ENCODE data around the gene RDH12. TPM values are rescaled to one million over a fixed set of nuclear protein-coding genes. Genes with fewer than 3 reads are reported as not detected.
A peak's percentile ranks its signal among the peaks of the same experiment; 100 is the strongest.

Gene RDH12
- total RNA-seq, 1 donor from 2014 or later, result not detected

DNA sequence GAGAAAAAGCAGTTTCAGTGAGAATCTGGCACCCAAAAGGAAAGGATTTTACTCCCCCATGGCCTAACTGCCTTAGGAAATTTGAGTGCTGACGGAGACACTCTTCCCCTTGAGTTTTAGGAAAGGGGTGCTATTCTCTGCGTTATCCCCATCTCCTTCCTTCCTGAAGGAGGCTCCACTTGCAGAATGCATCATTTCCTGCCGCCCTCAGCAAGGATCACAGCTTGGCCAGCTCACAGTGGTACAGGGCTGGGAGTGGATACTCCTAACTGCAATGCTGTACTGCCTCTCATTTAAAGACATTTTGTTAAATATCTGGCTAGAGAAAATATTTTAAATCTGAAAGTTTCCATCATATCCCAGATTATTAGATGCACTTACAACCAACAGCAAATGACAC, 33.0 kb downstream of the RDH12 start:
- H3K4me1 Mint-ChIP-seq (ENCODE audit: low read depth), result peaks cover 14% of the 10 kb centered on the region
- no peaks in the 10 kb centered on the region for H3K9me3 Mint-ChIP-seq (ENCODE audit: low read depth)
- H3K27ac Mint-ChIP-seq (ENCODE audit: unreplicated experiment), result no peak overlapping the region
- DNase-seq (ENCODE audit: low spot score), result no peak
- TF ChIP-seq, protein P1, sequence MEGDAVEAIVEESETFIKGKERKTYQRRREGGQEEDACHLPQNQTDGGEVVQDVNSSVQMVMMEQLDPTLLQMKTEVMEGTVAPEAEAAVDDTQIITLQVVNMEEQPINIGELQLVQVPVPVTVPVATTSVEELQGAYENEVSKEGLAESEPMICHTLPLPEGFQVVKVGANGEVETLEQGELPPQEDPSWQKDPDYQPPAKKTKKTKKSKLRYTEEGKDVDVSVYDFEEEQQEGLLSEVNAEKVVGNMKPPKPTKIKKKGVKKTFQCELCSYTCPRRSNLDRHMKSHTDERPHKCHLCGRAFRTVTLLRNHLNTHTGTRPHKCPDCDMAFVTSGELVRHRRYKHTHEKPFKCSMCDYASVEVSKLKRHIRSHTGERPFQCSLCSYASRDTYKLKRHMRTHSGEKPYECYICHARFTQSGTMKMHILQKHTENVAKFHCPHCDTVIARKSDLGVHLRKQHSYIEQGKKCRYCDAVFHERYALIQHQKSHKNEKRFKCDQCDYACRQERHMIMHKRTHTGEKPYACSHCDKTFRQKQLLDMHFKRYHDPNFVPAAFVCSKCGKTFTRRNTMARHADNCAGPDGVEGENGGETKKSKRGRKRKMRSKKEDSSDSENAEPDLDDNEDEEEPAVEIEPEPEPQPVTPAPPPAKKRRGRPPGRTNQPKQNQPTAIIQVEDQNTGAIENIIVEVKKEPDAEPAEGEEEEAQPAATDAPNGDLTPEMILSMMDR (IDR thresholded peaks at IDR 0.05), result peak; percentile 11
- peaks cover 3% of the 10 kb centered on the region for H3K27me3 Mint-ChIP-seq (ENCODE audit: low read depth)
- no peaks in the 10 kb centered on the region for H3K36me3 Mint-ChIP-seq (ENCODE audit: low read depth)
- no peak overlapping the region for H3K4me3 Mint-ChIP-seq (ENCODE audit: unreplicated experiment)

DNA sequence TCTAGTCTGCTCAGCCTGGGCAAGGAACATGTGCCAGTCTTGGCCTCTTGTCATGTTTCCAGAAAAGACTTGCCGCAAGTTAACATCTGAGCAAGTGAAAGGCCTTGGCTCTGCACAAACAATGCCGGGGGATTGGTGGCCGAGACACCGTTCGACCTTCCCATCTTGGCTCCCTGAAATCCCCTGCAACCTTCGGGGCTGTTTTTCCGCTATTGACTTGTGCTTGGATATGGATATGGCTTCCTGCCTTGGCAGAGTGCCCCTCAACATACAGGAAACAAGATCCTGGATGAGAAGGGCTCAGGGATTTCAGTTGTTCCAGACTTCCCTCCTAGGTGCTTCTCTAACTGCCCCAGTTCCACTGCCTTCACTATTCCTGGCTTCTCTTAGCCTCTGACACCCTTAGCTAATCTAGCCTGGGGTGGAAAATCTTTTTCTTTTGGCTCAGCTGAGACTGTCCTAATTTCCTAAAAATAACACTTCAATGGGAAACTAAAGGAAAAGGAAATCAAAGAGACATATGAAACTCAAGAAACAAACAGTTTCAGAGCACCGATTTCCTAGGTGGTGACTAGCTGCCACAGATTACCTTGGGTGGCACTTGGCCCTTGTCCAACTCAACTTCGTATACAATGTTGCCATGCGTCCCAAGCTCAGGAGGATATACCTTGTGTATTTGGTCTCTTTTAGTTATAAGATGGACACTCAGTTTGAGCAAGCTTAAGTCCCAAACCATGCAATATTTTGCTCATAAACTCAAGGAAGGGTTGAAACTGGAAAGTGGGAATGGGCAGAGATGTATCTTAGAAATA, 33.9 kb downstream of the RDH12 start:
- H3K36me3 Mint-ChIP-seq (ENCODE audit: low read depth), result no peaks in the 10 kb centered on the region
- H3K9me3 Mint-ChIP-seq (ENCODE audit: low read depth), result no peaks in the 10 kb centered on the region
- TF ChIP-seq, protein P1 (IDR thresholded peaks at IDR 0.05), result no peak
- H3K27me3 Mint-ChIP-seq (ENCODE audit: low read depth), result no peaks in the 10 kb centered on the region
- H3K4me1 Mint-ChIP-seq (ENCODE audit: low read depth), result peaks cover 14% of the 10 kb centered on the region
- H3K27ac Mint-ChIP-seq (ENCODE audit: unreplicated experiment), result no peak overlapping the region
- no peak overlapping the region for H3K4me3 Mint-ChIP-seq (ENCODE audit: unreplicated experiment)
- no peak for DNase-seq (ENCODE audit: low spot score)

DNA sequence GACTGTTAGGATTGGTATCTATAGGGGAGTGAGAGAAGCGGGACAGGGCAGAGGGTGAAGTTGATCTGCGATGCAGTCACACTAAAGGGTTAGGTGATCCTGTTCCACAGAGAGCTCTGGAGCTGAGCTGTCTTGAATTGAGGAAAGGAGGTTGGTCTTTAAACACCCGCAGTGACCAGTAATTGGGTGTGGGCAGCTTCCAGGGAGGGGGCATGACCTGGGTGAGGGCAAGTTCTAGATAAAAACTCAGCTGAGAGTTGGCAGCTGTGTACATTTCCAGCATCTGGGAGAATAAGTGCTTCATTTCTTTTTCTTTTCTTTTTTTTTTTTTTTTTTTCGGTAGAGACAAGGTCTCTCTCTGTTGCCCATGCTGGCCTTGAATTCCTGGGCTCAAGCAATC, 35.1 kb downstream of the RDH12 start:
- H3K36me3 Mint-ChIP-seq (ENCODE audit: low read depth), result no peaks in the 10 kb centered on the region
- peaks cover 14% of the 10 kb centered on the region for H3K4me1 Mint-ChIP-seq (ENCODE audit: low read depth)
- no peak for DNase-seq (ENCODE audit: low spot score)
- H3K27me3 Mint-ChIP-seq (ENCODE audit: low read depth), result no peaks in the 10 kb centered on the region
- no peak overlapping the region for H3K27ac Mint-ChIP-seq (ENCODE audit: unreplicated experiment)
- TF ChIP-seq, protein P1 (IDR thresholded peaks at IDR 0.05), result no peak
- H3K9me3 Mint-ChIP-seq (ENCODE audit: low read depth), result no peaks in the 10 kb centered on the region
- H3K4me3 Mint-ChIP-seq (ENCODE audit: unreplicated experiment), result no peak overlapping the region

DNA sequence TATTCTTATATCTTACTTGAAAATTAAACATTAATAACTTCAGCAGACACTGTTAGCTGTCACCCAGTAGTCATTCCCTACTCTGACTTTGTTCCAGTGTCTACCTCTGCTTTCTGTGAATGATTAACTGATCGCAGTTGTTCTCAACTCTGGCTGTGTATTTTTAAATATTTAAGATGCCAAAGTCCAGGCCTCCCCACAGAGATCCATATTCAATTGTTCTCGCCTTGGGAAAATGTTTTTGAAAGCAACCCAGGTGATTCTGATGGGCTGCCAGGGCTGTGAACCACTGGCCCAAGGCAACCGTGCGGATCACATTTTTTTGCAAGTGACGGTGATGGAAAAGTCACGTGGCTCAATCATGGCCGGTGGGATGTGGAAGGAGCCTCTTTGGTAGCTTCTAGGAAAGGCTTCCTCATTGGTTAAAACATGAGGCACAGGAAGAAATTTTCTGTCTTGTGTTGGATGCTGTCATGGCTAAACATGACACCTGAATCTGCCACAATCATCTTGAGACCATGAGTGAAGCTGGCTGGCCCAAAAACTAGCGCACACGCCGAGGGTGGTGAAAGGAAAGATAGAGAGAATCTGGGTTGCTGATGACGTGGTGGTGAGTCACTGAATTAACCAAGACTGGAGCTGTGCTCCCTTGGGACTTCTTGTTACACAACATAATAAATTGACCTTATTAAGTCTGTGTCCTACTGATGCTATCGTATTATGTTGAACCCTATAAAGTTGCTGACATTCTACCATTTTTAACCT, 37.2 kb downstream of the RDH12 start:
- DNase-seq (ENCODE audit: low spot score), result no peak

GRCh38 chr14:67744046-67744445, 42.4 kb downstream of the RDH12 start:
- H3K4me1 Mint-ChIP-seq (ENCODE audit: low read depth), result peaks cover 5% of the 10 kb centered on the region
- H3K27ac Mint-ChIP-seq (ENCODE audit: unreplicated experiment), result no peak overlapping the region
- peaks cover 13% of the 10 kb centered on the region for H3K36me3 Mint-ChIP-seq (ENCODE audit: low read depth)
- no peaks in the 10 kb centered on the region for H3K9me3 Mint-ChIP-seq (ENCODE audit: low read depth)
- H3K27me3 Mint-ChIP-seq (ENCODE audit: low read depth), result no peaks in the 10 kb centered on the region
- TF ChIP-seq, protein P1 (IDR thresholded peaks at IDR 0.05), result no peak
- H3K4me3 Mint-ChIP-seq (ENCODE audit: unreplicated experiment), result no peak overlapping the region
- DNase-seq (ENCODE audit: low spot score), result no peak

More for the DNA sequence above, 37.2 kb downstream of the RDH12 start:
- TF ChIP-seq, protein P1 (IDR thresholded peaks at IDR 0.05), result no peak
- Mint-ChIP-seq H3K27me3 (ENCODE audit: low read depth) (no peaks in the 10 kb centered on the region), H3K36me3 (ENCODE audit: low read depth) (no peaks in the 10 kb centered on the region), H3K4me3 (ENCODE audit: unreplicated experiment) (no peak overlapping the region), H3K27ac (ENCODE audit: unreplicated experiment) (peak overlapping the region; percentile 75), H3K4me1 (ENCODE audit: low read depth) (peaks cover 14% of the 10 kb centered on the region), H3K9me3 (ENCODE audit: low read depth) (no peaks in the 10 kb centered on the region)

Measured in chondrocyte (in vitro differentiated cells).